ENCODE data around the gene MGAT3. TPM values are rescaled to one million over a fixed set of nuclear protein-coding genes. Genes with fewer than 3 reads are reported as not detected.
A peak's percentile ranks its signal among the peaks of the same experiment; 100 is the strongest.

The MGAT3 gene
- total and polyA plus RNA-seq, 2 donors from 2014 or later, result 2.7 to 5.4 TPM

DNA sequence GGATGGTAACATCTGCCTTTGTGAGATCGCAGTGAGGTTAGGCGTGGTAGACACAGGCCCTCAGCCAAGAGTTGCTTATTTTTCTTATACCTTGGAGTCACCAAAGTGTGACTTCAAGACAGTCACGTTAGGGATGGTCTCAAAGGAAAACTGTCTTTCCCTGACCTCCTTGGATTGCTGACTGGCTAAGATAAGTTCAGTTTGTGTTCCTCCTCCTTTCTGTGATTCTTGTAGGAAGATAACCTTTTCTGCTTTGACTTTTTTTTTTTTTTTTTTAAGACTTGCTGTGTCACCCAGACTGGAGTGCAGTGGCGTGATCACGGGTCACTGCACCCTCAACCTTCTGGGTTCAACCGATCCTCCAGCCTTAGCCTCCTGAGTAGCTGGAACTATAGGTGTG is 34.1 kb upstream of the MGAT3 start:
- intact Hi-C loops (cut with DNase I), result no loop called here
- Histone ChIP-seq H3K4me3 (ENCODE audit: low read length in 3 of 3) (no peak overlapping the region), H3K9ac (ENCODE audit: low read length in 3 of 3) (no peak overlapping the region), H3K27me3 (ENCODE audit: control insufficient read depth, insufficient read depth, low read length) (no peaks in the 10 kb centered on the region), H3K4me1 (ENCODE audit: control insufficient read depth in 2 of 3, insufficient read depth in 2 of 3, low read depth in 1 of 3, low read length in 3 of 3) (no peaks in the 10 kb centered on the region), H3K9me3 (ENCODE audit: control insufficient read depth in 2 of 3, insufficient read depth in 1 of 3, low read length in 3 of 3) (no peaks in the 10 kb centered on the region), H3K27ac (ENCODE audit: low read depth in 2 of 2, low read length in 2 of 2) (no peak overlapping the region), H3K36me3 (ENCODE audit: control insufficient read depth in 2 of 3, insufficient read depth in 3 of 3, low read length in 3 of 3) (peaks cover 8 to 61% (median 44%) of the 10 kb centered on the region in 3 donors)
- DNase-seq, result no peak
- TF ChIP-seq, protein P1, sequence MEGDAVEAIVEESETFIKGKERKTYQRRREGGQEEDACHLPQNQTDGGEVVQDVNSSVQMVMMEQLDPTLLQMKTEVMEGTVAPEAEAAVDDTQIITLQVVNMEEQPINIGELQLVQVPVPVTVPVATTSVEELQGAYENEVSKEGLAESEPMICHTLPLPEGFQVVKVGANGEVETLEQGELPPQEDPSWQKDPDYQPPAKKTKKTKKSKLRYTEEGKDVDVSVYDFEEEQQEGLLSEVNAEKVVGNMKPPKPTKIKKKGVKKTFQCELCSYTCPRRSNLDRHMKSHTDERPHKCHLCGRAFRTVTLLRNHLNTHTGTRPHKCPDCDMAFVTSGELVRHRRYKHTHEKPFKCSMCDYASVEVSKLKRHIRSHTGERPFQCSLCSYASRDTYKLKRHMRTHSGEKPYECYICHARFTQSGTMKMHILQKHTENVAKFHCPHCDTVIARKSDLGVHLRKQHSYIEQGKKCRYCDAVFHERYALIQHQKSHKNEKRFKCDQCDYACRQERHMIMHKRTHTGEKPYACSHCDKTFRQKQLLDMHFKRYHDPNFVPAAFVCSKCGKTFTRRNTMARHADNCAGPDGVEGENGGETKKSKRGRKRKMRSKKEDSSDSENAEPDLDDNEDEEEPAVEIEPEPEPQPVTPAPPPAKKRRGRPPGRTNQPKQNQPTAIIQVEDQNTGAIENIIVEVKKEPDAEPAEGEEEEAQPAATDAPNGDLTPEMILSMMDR (IDR thresholded peaks at IDR 0.05; ENCODE audit: borderline replicate concordance, extremely low read depth, insufficient read depth), result no peak
- FAIRE-seq, result no peak

DNA sequence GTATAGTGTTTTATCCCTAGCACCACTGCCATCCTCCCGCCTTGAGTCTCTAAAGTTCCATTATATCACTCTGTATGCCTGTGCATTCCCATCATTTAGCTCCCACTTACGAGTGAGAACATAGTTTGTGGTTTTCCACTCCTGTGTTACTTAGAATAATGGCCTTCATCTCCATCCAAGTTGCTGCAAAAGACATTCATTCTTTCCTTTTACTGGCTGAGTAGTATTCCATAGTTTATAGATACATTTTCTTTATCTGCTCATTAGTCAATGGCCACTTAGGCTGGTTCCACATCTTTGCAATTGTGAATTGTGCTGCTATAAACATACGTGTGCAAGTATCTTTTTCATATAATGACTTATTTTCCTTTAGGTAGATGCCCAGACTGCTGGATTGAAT is 32.8 kb upstream of the MGAT3 start:
- FAIRE-seq, result no peak

DNA sequence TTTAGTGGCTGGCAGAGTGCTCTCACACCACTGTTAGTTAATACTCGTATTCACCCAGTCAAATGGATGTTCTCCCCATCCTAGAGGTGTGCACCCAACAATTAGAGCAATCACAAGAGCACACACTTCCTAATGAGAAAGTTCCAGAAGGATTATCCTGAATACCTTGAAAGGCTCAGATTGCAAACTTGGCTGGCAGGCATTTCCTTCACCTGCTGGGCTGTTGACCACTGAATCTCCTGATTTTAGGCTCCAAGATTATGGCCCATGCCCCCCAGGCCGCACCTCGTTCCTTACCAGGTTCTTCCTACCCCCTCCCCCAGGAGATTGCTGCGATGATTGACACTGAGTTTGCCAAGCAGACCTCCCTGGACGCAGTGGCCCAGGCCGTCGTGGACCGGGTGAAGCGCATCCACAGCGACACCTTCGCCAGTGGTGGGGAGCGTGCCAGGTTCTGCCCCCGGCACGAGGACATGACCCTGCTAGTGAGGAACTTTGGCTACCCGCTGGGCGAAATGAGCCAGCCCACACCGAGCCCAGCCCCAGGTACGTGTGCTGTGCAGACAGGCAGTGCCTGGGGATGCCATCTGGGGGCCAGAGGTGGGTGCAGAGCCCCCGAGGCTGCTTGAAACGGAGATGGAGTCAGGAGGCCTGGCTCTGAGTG is 30.3 kb upstream of the MGAT3 start:
- no peak overlapping the region for H3K9ac ChIP-seq (ENCODE audit: low read length in 3 of 3)
- FAIRE-seq, result no peak
- TF ChIP-seq, protein P1 (IDR thresholded peaks at IDR 0.05; ENCODE audit: borderline replicate concordance, extremely low read depth, insufficient read depth), result no peak
- H3K9me3 ChIP-seq (ENCODE audit: control insufficient read depth in 2 of 3, insufficient read depth in 1 of 3, low read length in 3 of 3), result no peaks in the 10 kb centered on the region
- intact Hi-C loops (cut with DNase I), result no loop called here
- peak in 1 of 5 donors; percentile 65 for DNase-seq
- no peaks in the 10 kb centered on the region for H3K27me3 ChIP-seq (ENCODE audit: control insufficient read depth, insufficient read depth, low read length)
- no peak overlapping the region for H3K4me3 ChIP-seq (ENCODE audit: low read length in 3 of 3)
- peaks cover 0 to 11% (median 5%) of the 10 kb centered on the region in 3 donors for H3K4me1 ChIP-seq (ENCODE audit: control insufficient read depth in 2 of 3, insufficient read depth in 2 of 3, low read depth in 1 of 3, low read length in 3 of 3)
- H3K36me3 ChIP-seq (ENCODE audit: control insufficient read depth in 2 of 3, insufficient read depth in 3 of 3, low read length in 3 of 3), result peaks cover 4 to 39% (median 18%) of the 10 kb centered on the region in 3 donors
- H3K27ac ChIP-seq (ENCODE audit: low read depth in 2 of 2, low read length in 2 of 2), result no peak overlapping the region

More for the DNA sequence above, 32.8 kb upstream of the MGAT3 start:
- Histone ChIP-seq H3K36me3 (ENCODE audit: control insufficient read depth in 2 of 3, insufficient read depth in 3 of 3, low read length in 3 of 3) (peaks cover 4 to 58% (median 35%) of the 10 kb centered on the region in 3 donors), H3K4me3 (ENCODE audit: low read length in 3 of 3) (no peak overlapping the region), H3K27ac (ENCODE audit: low read depth in 2 of 2, low read length in 2 of 2) (no peak overlapping the region), H3K9me3 (ENCODE audit: control insufficient read depth in 2 of 3, insufficient read depth in 1 of 3, low read length in 3 of 3) (no peaks in the 10 kb centered on the region), H3K9ac (ENCODE audit: low read length in 3 of 3) (no peak overlapping the region), H3K27me3 (ENCODE audit: control insufficient read depth, insufficient read depth, low read length) (no peaks in the 10 kb centered on the region), H3K4me1 (ENCODE audit: control insufficient read depth in 2 of 3, insufficient read depth in 2 of 3, low read depth in 1 of 3, low read length in 3 of 3) (no peaks in the 10 kb centered on the region)
- TF ChIP-seq, protein P1 (IDR thresholded peaks at IDR 0.05; ENCODE audit: borderline replicate concordance, extremely low read depth, insufficient read depth), result no peak
- intact Hi-C loops (cut with DNase I), result no loop called here
- DNase-seq, result no peak

Measured in kidney (tissue), 14 donors.